Amniotic epithelial cell (primary cell): Measurements from ENCODE around the gene ETAA1.
A peak's percentile ranks its signal among the peaks of the same experiment; 100 is the strongest.

Source experiments
- DNase-seq: peaks from one replicate; pipeline ENCODE4 v3.0.0-alpha.2; 2010; ENCODE audit warnings: low read depth

ETAA1 gene

GRCh38 chr2:67397143-67397986 lies at the start of gene ETAA1:
ETAA1 (plus strand) TSS chr2:67397333; CDS start chr2:67397449, 116 bp downstream.
- DNase-seq: peak; percentile 88

DNA sequence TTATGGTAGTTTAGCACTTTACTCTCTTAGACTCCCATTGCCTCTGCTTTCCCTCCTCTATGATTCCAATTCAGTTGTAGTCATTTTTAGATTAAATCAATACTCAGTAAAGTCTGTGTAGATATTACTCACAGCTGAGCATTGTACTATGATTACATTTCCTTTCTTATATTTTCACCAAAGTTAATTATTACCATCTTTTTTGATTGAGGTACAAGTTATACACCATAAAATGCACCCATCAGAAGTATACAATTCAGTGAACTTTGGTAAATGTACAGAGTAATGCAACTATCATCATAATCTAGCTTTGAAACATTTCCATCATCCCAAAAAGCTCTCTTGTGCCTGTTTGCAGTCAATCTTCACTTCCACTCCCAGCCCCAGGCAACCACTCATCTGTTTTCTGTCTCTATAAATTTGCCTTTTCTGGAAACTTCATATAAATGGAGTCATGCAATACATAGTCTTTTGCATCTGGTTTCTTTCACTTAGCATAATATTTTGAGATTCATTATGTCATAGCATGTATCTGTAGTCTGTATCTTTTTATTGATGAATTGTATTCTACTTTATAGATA lies 30.2 kb upstream of the ETAA1 start:
- no peak for DNase-seq

GRCh38 chr2:67374481-67374880 lies 22.7 kb upstream of the ETAA1 start:
- DNase-seq: peak; percentile 37

GRCh38 chr2:67374949-67375348 lies 22.2 kb upstream of the ETAA1 start:
- no peak for DNase-seq

DNA sequence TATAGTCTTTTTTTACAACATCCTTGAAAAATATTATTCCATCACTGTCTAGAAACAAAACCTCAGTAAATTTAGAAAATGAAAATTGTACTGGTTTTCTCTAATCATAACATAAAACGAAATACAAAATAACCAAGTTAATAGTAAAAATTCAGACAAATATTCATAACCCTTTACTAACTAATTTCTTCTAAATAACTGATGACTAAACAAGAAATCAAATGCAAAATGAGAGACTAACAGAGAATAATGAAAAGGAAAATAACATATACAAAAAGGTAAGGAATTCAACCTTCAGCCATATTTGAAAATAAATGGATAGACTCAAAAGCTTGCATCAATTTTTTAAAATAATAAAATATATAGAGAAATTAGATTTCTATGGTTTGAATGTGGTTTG lies 18.6 kb upstream of the ETAA1 start:
- no peak for DNase-seq

DNA sequence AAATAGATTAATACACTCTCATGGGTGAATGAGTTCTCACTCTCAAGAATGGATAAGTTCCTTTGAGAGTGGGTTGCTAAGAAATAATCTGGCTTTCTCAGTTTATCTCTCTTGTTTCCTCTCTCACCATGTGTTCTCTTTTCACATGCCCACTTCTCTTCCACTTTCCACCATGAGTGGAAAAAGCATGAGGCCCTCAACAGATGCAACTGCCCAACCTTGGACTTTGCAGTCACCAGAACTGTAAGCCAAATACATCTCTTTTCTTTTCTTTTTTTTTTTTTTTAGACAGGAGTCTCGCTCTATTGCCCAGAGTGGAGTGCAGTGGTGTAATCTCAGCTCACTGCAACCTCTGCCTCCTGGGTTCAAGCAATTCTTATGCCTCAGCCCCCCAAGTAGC lies 18.1 kb upstream of the ETAA1 start:
- DNase-seq: no peak

DNA sequence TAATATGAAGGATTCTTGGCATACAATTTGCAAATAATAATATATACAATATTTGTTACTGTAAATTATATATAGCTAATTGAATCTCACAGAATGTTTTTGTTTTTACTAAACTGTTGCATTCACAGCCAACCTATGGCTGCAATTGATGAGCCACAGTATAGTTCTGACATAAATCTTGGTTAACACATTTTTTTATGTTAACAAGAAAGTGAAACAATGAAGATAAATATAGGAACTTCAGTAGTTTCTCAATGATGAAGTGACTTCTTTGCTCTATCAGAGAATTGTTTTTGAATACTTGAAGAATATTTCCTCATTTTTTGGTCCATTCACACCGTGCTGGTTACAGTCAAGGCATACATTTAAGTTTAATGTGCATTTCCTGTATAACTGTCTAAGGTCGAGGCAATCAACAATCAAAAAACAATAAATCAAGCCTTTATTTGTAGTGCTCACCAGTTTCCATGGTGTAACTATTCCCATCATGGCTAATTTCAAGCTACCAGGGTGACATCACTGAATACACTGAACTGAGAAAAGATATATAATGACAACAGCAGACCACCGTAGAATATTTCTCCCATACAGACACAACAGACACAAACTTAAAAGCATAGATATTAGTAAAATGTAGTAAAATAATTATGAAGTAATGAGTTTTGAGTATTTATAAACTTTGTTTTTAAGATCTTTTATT lies 12.9 kb upstream of the ETAA1 start:
- no peak for DNase-seq

- no peak for DNase-seq
These were observed 8.5 kb upstream of the ETAA1 start for GRCh38 chr2:67388680-67389079.

DNA sequence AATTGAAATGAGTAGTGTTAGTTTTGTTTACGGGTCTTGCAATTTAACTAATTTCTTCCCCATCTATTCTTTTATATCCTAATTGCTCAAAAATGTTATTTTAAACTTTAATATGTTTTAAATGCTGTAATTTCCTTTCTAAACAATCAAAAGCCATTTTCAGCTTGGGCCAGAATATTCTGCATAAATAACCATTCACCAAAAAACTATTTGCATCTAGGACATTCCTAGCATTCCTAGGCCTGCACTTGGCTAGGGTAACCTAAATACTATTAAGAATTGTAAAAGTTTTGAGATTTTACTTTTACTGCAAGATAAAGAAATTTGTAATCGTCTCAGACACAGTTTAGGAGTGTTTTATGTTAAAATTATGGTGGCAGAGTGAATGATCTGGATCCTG lies 7.8 kb upstream of the ETAA1 start:
- DNase-seq: peak; percentile 61

DNA sequence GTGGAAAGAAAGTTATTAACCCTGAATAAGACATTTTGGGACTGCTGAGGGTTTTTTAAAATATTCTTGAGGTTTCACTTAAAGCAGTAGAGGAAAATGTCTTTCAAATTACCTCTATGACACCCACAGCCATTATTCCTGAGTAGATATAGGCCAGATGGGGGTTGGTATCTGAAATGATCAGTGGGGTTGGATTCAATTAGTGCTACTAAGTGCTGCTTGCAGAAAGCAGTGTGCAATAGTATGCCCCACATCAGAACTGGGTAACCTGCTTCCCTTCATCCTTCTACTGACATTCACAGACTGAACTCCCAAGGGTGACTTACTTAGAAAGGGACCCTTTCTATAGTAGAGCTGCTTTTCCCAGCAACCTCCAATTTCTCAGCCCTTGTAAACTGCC lies 7.3 kb upstream of the ETAA1 start:
- peak; percentile 11 for DNase-seq

DNA sequence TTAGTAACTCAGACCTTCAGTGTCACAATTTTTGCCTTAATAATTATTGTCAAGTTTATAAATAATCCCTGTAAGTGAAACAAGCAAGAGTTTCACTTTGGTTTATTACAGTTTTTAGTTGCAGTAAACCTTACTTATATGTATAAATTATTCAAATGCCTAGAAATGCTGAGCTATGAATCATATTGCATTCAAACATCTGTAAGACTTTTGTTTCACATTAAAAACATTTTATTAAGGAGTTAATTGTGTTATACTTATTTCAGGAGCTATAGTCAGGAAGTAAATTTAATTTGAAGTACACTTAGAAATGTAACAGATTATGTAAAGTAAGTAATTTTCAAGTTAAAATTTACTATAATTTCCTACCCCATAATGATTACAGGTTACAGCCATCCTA lies 3.9 kb upstream of the ETAA1 start:
- DNase-seq: no peak

GRCh38 chr2:67394734-67395133 lies 2.4 kb upstream of the ETAA1 start:
- peak; percentile 64 for DNase-seq

- no peak for DNase-seq
These were observed 2.0 kb downstream of the ETAA1 start for GRCh38 chr2:67399144-67399543.

DNA sequence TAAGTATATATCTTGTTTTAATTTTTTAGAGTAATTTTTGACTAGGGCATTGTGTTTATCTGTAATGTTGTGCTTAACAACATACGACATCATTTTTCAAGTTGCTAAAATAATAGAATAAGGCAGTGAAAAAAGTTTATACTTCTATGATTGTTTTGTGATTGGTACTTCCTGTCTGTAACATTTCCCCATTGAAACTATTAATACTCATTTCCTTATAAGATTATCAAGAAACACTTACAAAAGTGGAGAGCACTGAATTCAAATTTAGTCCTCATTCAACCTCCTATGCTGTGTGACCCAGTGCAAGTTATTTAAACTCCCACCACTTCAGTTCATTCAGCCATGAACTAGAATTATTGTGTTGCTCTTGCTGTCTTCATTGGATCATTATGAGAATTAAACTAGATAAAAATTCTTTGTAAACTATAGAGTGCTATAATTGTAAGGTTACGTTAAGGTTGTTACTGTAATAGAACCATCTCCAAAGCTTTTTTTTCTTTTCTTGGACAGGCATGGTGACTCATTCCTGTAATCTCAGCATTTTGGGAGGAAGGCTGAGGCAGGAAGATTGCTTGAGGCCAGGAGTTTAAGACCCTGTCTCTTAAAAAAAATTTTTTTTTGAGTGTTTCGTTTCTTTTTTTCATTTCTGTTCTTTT lies 2.8 kb downstream of the ETAA1 start:
- peak; percentile 63 for DNase-seq

DNA sequence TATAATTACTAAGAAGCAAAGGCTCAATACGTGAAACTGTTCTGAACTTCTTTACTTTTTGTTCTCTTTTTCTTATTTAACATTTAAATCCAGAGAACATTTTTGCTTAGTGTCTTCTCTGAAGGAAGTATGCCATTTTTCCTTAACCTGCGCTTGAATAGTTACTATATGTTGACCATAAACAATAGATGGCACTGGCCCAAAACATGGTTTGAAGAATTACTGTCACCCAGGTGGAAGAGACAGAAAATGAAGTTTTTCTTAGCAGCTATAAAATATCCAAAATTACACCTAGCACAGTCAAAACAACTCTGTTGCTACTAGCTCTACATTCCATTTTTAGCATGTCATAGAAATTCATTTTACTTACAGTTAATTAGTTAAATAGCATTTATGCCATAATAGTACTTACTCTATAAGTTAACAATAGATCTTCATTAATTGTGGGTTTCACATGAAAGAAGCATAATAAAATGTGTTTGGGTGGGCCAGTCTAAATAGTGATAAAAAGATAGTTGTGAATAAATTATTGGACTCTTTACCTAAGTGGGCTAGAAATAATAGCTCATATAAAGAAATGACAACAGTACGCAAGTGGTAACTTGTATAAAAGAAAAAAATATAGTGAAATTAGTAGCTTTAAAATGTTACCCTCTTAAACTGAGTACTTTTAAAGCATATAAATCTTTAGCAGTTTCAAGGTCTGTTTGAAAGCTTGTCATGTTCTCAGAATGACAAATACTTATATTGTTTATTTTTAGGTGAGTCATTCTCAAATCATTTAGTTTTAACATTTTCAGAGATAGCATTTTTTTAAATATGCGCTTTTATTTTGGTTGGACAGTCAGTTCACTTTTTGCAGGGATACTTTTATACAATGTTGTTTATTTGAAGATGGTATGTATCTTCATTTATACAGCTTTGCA lies 3.7 kb downstream of the ETAA1 start:
- peak; percentile 54 for DNase-seq

DNA sequence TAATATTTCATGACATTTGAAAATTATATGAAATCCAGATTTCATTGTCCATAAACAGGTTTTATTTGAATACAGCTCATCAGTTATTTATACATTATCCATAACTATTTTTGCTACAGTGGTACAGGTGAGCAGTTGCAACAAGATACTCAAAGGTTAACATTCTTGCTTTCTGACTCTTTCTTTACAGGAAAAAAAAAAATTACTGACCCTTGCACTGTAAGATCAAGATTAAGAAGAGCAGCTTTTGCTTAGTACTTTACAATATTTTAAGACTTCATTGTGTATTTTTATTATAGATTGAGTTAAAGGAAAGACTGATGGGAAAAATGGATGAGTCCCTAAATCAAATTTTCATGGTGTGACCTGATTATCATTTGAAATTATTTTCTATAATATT lies 11.2 kb downstream of the ETAA1 start:
- DNase-seq: no peak

- DNase-seq: peak; percentile 16
These were observed 15.3 kb downstream of the ETAA1 start for GRCh38 chr2:67412424-67412823.

GRCh38 chr2:67414867-67415266 lies 17.7 kb downstream of the ETAA1 start:
- no peak for DNase-seq

GRCh38 chr2:67416136-67416535 lies 19.0 kb downstream of the ETAA1 start:
- DNase-seq: peak; percentile 58

DNA sequence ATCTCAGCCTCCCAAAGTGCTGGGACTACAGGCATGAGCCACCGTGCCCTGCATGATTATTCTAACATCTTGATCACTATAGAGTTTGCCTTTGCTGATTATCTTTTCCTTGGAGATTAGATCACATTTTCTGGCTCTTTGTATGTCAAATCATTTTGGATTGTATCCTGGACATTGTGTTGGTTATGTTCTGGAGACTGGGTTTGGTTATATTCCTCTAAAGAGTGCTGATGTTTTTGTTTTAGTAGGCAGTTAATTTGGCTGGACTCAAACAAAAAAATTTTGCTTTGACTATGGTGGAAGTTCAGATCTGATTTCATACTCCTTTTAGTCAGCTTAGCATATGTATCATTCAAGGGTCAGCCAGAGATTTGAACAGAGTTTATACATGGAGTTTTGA lies 26.4 kb downstream of the ETAA1 start:
- DNase-seq: peak; percentile 15

DNA sequence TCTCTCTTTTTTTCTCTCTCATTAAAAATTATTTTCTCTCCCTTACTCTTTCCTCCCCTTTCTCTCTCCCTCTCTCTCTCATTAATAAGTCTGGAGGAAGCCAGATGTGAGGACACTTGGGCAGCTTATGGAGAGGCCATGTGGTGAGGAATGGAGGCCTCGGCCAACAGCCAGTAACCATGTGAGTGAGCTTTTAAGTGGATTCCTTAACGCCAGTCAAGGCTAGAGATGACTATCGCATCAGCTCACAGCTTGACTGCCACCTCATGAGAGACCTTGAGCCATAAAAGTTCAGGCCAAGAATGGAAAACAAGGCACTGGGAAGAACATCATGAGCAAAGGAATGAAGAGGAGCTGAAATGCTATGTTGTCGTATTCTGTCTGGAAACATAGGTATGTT lies 39.1 kb downstream of the ETAA1 start:
- no peak for DNase-seq

GRCh38 chr2:67437114-67437513 lies 40.0 kb downstream of the ETAA1 start:
- DNase-seq: no peak
